Spleen (tissue), 11 donors: ENCODE results near the gene UGCG. TPM values are rescaled to one million over a fixed set of nuclear protein-coding genes. Genes with fewer than 3 reads are reported as not detected.

Experiments used
- DNase-seq: peaks from one replicate; pipeline ENCODE4 v3.0.0-alpha.2; 2020
- H3K27ac ChIP-seq, 8 donors: fragments of 200-600 bp; sonication (generic) in 7 of 8; 1 replicate in 4 of 8; 2 replicates in 4 of 8; pipeline versions ENCODE4 v1.5.0 to v1.8.0; 2016 to 2021; ENCODE audit warnings: inconsistent platforms in 4 of 8, mild to moderate bottlenecking in 4 of 8, moderate library complexity in 1 of 8
- H3K27me3 ChIP-seq, 7 donors: fragments of 200-600 bp; sonication (generic) in 6 of 7; replicated peaks in 1 of 7; 1 replicate in 4 of 7; 2 replicates in 3 of 7; pipeline versions ENCODE4 v1.5.0 to v1.8.0; 2016 to 2021; ENCODE audit warnings: inconsistent platforms in 3 of 7, mild to moderate bottlenecking in 1 of 7
- H3K36me3 ChIP-seq, 6 donors: fragments of 200-600 bp; sonication (generic) in 5 of 6; 1 replicate in 4 of 6; 2 replicates in 2 of 6; pipeline versions ENCODE4 v1.5.0 to v1.8.0; 2016 to 2021; ENCODE audit warnings: inconsistent platforms in 2 of 6
- H3K4me1 ChIP-seq, 6 donors: fragments of 200-600 bp; sonication (generic) in 5 of 6; 1 replicate in 3 of 6; 2 replicates in 3 of 6; pipeline versions ENCODE4 v1.5.0 to v1.8.0; 2016 to 2021; ENCODE audit warnings: inconsistent platforms in 3 of 6
- H3K4me3 ChIP-seq, 8 donors: fragments of 200-600 bp; sonication (generic) in 7 of 8; 1 replicate in 4 of 8; 2 replicates in 4 of 8; pipeline versions ENCODE4 v1.5.0 to v1.8.0; 2016 to 2021; ENCODE audit warnings: inconsistent platforms in 4 of 8, mild to moderate bottlenecking in 4 of 8, moderate library complexity in 2 of 8
- H3K9me3 ChIP-seq, 8 donors: fragments of 200-600 bp; sonication (generic) in 7 of 8; 1 replicate in 4 of 8; 2 replicates in 4 of 8; pipeline versions ENCODE4 v1.5.0 to v1.8.0; 2016 to 2021; ENCODE audit warnings: inconsistent platforms in 4 of 8
- POLR2A ChIP-seq, 3 donors: fragments of 450-650 bp; IDR thresholded peaks; one replicate each; pipeline ENCODE4 v1.5.1; 2017; ENCODE audit warnings: antibody characterized with exemption in 3 of 3, mild to moderate bottlenecking in 1 of 3
- POLR2AphosphoS5 ChIP-seq, 3 donors: sonication (generic); formaldehyde crosslinking; IDR thresholded peaks; one replicate each; pipeline ENCODE4 v1.5.1; 2017; ENCODE audit warnings: antibody characterized with exemption in 3 of 3
- WGBS, 5 donors: extraction: QIAGEN DNeasy Blood & Tissue Kit in 3 of 5; methylation state at CpG; one replicate each; pipeline versions ENCODE4 v1.1.5 to v1.1.7; 2013 to 2018; 5-methylcytosine and 5-hydroxymethylcytosine counted together
- intact Hi-C: fragments of 100-400 bp; cut with DNase I; formaldehyde crosslinking; loops from one replicate; pipeline ENCODE4 v1.15.0; 2023; ENCODE audit warnings: low total_unique reads
- polyA plus RNA-seq, 3 donors: library from polyadenylated mRNA; stranded (reverse); fragments of 200-250 nt; gene quantifications; one replicate each; pipeline ENCODE4 v1.2.1, GENCODE V29; 2013
- total RNA-seq, 7 donors: library from RNA; depleted of rRNA in 3 of 7; stranded (reverse); fragments of >200 nt in 3 of 7; fragmentation: NEBNext Ultra II Directional in 4 of 7; extraction: Animal tissue kit (Norgen Biotek cat#: 25700) in 4 of 7; gene quantifications; one replicate each; pipeline versions ENCODE4 v1.1.0 to v1.2.1, GENCODE V29; 2016 to 2021
- TF ChIP-seq, protein P1 (sequence below), 11 experiments: fragments of 200-600 bp in 7 of 11; fragments of 450-650 bp in 4 of 11; sonication (generic) in 4 of 11; IDR thresholded peaks in 8 of 11; conservative IDR thresholded peaks in 3 of 11; 1 replicate in 7 of 11; 2 replicates in 4 of 11; pipeline versions ENCODE4 v1.4.0 to v1.8.0; 2016 to 2021; ENCODE audit warnings: antibody characterized with exemption in 11 of 11, inconsistent platforms in 4 of 11, mild to moderate bottlenecking in 1 of 11
- donor health status: healthy with polysubstance abuse.
- donor health status: DM: no; HTN: no; CAD: no; lungs with moderate emphysema.
- donor health status: DM: no; HTN: no; CAD: no.
- donor health status: Bipolar disorder and iron deficiency.
- donor health status: healthy.
- donor health status: DM: no; HTN: no; CAD: no.
- donor health status: DM: yes; HTN: yes; CAD: no.

Gene UGCG
- total and polyA plus RNA-seq, 10 donors, result 18.1 to 178 (median 80.8) TPM

DNA sequence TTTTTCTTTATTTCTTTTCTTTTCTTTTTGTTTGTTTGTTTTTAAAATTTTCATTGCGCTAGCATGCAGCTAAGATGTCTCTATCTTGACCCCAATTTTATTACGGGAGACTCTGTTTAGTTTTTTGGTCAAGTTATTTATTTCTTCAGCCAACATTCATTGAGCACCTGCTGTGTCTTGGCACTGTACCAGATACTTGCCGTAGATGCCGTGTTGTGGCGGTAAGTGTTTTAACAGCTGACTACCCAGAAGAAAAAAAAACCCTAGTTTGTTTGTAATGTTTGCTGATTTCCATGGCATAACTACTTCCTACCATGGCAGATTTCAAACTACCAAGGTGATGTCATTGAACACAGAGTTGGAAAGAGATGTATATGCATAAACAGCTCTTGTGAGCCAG is 65.0 kb downstream of the UGCG start:
- Histone ChIP-seq H3K4me1 (peaks cover 8 to 24% (median 16%) of the 10 kb centered on the region in 6 donors), H3K36me3 (no peaks in the 10 kb centered on the region), H3K4me3 (no peak overlapping the region), H3K27me3 (no peaks in the 10 kb centered on the region), H3K9me3 (no peaks in the 10 kb centered on the region), H3K27ac (no peak overlapping the region)
- 82 to 86% (median 84%) methylated on average over 5 of the region's 5 CpGs for WGBS, 5 donors
- no peak for TF ChIP-seq POLR2AphosphoS5 (IDR thresholded peaks at IDR 0.05)
- no peak for DNase-seq
- intact Hi-C loops, result no loop called here

DNA sequence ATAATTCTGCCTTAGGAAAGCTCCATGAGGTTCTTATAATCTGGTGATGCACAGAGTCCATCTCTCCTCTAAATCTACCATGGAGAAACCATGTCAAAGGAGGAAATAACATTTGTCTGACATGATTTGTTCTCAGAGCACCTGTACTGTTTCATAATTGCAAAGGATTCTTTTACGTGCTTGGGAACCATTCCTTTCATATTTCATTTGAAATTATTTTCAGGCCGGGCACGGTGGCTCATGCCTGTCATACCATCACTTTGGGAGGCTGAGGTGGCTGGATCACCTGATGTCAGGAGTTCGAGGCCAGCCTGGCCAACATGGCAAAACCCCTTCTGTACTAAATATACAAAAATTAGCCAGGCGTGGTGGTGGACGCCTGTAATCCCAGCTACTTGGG is 65.4 kb downstream of the UGCG start:
- H3K4me3 ChIP-seq, result no peak overlapping the region
- H3K27me3 ChIP-seq, result no peaks in the 10 kb centered on the region
- intact Hi-C loops, result no loop called here
- no peaks in the 10 kb centered on the region for H3K36me3 ChIP-seq
- 77 to 92% (median 91%) methylated on average over 6 of the region's 6 CpGs for WGBS, 5 donors
- DNase-seq, result no peak
- H3K27ac ChIP-seq, result no peak overlapping the region
- TF ChIP-seq, protein P1, sequence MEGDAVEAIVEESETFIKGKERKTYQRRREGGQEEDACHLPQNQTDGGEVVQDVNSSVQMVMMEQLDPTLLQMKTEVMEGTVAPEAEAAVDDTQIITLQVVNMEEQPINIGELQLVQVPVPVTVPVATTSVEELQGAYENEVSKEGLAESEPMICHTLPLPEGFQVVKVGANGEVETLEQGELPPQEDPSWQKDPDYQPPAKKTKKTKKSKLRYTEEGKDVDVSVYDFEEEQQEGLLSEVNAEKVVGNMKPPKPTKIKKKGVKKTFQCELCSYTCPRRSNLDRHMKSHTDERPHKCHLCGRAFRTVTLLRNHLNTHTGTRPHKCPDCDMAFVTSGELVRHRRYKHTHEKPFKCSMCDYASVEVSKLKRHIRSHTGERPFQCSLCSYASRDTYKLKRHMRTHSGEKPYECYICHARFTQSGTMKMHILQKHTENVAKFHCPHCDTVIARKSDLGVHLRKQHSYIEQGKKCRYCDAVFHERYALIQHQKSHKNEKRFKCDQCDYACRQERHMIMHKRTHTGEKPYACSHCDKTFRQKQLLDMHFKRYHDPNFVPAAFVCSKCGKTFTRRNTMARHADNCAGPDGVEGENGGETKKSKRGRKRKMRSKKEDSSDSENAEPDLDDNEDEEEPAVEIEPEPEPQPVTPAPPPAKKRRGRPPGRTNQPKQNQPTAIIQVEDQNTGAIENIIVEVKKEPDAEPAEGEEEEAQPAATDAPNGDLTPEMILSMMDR (IDR thresholded peaks at IDR 0.05 in 8 of 11, conservative IDR thresholded peaks at IDR 0.05 in 3 of 11), result no peak
- no peaks in the 10 kb centered on the region for H3K9me3 ChIP-seq
- peaks cover 8 to 21% (median 16%) of the 10 kb centered on the region in 6 donors for H3K4me1 ChIP-seq

DNA sequence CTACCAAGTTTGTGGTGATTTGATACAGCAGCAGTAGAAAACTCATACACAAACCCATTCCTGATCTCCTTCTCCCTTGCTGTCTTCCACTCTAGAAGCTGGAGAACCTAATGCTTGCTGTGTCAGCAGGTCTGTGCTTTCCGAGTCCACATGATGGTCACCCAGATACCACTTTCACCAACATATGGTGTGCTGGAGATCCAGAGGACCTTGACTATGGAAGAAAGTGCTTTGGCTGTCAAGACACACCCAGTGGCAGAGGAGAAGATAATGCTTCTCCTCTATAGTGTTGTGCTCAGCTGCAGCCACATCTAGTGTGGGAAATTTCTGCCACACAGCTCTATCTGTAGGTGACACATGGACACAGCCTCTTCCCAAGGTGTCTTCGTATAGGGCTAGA is 67.4 kb downstream of the UGCG start:
- H3K9me3 ChIP-seq, result no peaks in the 10 kb centered on the region
- no peak overlapping the region for H3K4me3 ChIP-seq
- 78 to 96% (median 90%) methylated on average over 2 of the region's 2 CpGs for WGBS, 5 donors
- no peaks in the 10 kb centered on the region for H3K36me3 ChIP-seq
- peaks cover 0 to 2% (median 0%) of the 10 kb centered on the region in 6 donors for H3K4me1 ChIP-seq
- DNase-seq, result no peak
- no peaks in the 10 kb centered on the region for H3K27me3 ChIP-seq
- intact Hi-C loops, result no loop called here
- TF ChIP-seq POLR2A (IDR thresholded peaks at IDR 0.05), result no peak
- no peak for TF ChIP-seq POLR2AphosphoS5 (IDR thresholded peaks at IDR 0.05)
- TF ChIP-seq, protein P1 (IDR thresholded peaks at IDR 0.05 in 8 of 11, conservative IDR thresholded peaks at IDR 0.05 in 3 of 11), result no peak
- H3K27ac ChIP-seq, result no peak overlapping the region

DNA sequence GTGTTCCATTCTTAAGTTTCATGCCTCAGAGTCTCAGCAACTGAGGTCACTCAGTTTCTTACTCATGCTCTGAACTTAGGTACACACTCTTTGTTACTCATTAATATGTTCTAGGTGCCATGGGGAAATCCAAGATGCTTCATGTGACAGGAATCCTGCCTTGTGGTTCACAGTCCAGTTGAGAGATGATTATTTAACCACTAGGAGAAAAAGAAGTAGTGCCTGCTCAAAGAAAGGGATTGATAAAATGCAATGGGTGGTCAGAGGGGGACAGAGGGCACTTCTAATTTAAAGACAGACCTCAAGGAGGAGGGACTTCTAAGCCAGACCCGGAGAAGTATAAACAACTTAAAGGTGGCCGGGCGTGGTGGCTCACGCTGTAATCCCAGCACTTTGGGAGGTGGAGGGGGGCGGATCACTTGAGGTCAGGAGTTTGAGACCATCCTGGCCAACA is 69.0 kb downstream of the UGCG start:
- intact Hi-C loops, result no loop called here
- Histone ChIP-seq H3K4me1 (no peaks in the 10 kb centered on the region), H3K27ac (no peak overlapping the region), H3K36me3 (no peaks in the 10 kb centered on the region), H3K9me3 (no peaks in the 10 kb centered on the region), H3K4me3 (no peak overlapping the region), H3K27me3 (no peaks in the 10 kb centered on the region)
- no peak for DNase-seq
- TF ChIP-seq POLR2AphosphoS5 (IDR thresholded peaks at IDR 0.05), result no peak
- TF ChIP-seq, protein P1 (IDR thresholded peaks at IDR 0.05 in 8 of 11, conservative IDR thresholded peaks at IDR 0.05 in 3 of 11), result no peak
- TF ChIP-seq POLR2A (IDR thresholded peaks at IDR 0.05), result no peak
- WGBS, 5 donors, result 81 to 93% (median 88%) methylated on average over 5 of the region's 5 CpGs

DNA sequence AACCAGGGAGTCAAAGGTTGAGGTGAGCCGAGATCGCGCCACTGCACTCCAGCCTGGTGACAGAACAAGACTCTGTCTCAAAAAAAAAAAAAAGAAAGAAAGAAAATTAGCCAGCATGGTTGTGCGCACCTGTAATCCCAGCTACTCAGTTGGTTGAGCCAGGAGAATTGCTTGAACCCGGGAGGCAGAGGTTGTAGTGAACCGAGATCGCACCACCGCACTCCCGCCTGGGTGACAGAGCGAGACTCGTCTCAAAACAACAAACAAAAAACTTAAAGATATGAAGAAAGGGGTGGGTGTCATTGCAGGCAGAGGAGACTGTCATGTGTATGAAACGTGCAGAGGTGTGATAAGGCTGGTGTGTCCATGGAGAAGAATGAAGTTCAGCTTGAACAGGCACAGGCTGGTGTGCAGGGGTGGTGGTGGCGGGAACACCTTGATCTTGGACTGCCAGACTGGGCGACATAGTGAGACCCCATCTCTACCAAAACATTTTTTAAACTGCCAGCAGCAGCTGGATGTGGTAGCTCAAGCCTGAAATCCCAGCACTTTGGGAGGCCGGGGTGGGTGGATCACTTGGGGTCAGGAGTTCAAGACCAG is 69.6 kb downstream of the UGCG start:
- 92 to 97% (median 95%) methylated on average over 15 of the region's 15 CpGs for WGBS, 5 donors
- intact Hi-C loops, result no loop called here

More for the DNA sequence above, 69.6 kb downstream of the UGCG start:
- TF ChIP-seq POLR2AphosphoS5 (IDR thresholded peaks at IDR 0.05), result no peak
- TF ChIP-seq, protein P1 (IDR thresholded peaks at IDR 0.05 in 8 of 11, conservative IDR thresholded peaks at IDR 0.05 in 3 of 11), result no peak
- no peak for TF ChIP-seq POLR2A (IDR thresholded peaks at IDR 0.05)
- no peaks in the 10 kb centered on the region for H3K4me1 ChIP-seq
- H3K27ac ChIP-seq, result no peak overlapping the region
- no peaks in the 10 kb centered on the region for H3K36me3 ChIP-seq
- H3K27me3 ChIP-seq, result no peaks in the 10 kb centered on the region
- no peak overlapping the region for H3K4me3 ChIP-seq
- no peak for DNase-seq
- H3K9me3 ChIP-seq, result no peaks in the 10 kb centered on the region
